ENCODE data around the gene CAP2.
A peak's percentile ranks its signal among the peaks of the same experiment; 100 is the strongest.

Gene CAP2

GRCh38 chr6:17392978-17393891 is at the start of gene CAP2:
Gene CAP2, plus strand, starts transcription at chr6:17393595. Its CDS starts 27,961 bp downstream, at chr6:17421556.
- TF ChIP-seq EZH2 (IDR thresholded peaks at IDR 0.05) (no peak), POLR2AphosphoS5 (IDR thresholded peaks at IDR 0.05; ENCODE audit: borderline replicate concordance, low read depth, low read length) (peak; percentile 54; the same call in 1 of the 2 replicates), FOXP2 (optimal IDR thresholded peaks at IDR 0.05; ENCODE audit: control extremely low read depth, extremely low read length, insufficient read depth) (no peak)
- Histone ChIP-seq H3K9me3 (ENCODE audit: low read depth, low read length) (0 out of 2 replicates have a peak, but pooled peaks cover 4% of the 10 kb centered on the region), H3K27ac (no peak within 1 kb of the TSS), H3K4me3 (peak within 1 kb of the TSS; percentile 95), H3K36me3 (ENCODE audit: insufficient read depth, low read length) (0 out of 2 replicates have a peak, but pooled peaks cover 6% of the 10 kb centered on the region), H3K9ac (ENCODE audit: insufficient read length) (peak within 1 kb of the TSS; percentile 68)
- no peak for DNase-seq (ENCODE audit: low read depth, low spot score)

GRCh38 chr6:17347012-17347411 is 46.4 kb upstream of the CAP2 start:
- no peak overlapping the region for H3K4me3 ChIP-seq
- no peak overlapping the region for H3K9ac ChIP-seq (ENCODE audit: insufficient read length)
- H3K36me3 ChIP-seq (ENCODE audit: insufficient read depth, low read length): no peaks in the 10 kb centered on the region
- no peaks in the 10 kb centered on the region for H3K9me3 ChIP-seq (ENCODE audit: low read depth, low read length)
- no peak for DNase-seq (ENCODE audit: low read depth, low spot score)
- no peak overlapping the region for H3K27ac ChIP-seq
- TF ChIP-seq POLR2AphosphoS5 (IDR thresholded peaks at IDR 0.05; ENCODE audit: borderline replicate concordance, low read depth, low read length): no peak
- TF ChIP-seq EZH2 (IDR thresholded peaks at IDR 0.05): no peak
- no peak for TF ChIP-seq FOXP2 (optimal IDR thresholded peaks at IDR 0.05; ENCODE audit: control extremely low read depth, extremely low read length, insufficient read depth)

GRCh38 chr6:17349427-17349826 is 44.0 kb upstream of the CAP2 start:
- no peak for TF ChIP-seq EZH2 (IDR thresholded peaks at IDR 0.05)
- TF ChIP-seq FOXP2 (optimal IDR thresholded peaks at IDR 0.05; ENCODE audit: control extremely low read depth, extremely low read length, insufficient read depth): no peak
- no peak for TF ChIP-seq POLR2AphosphoS5 (IDR thresholded peaks at IDR 0.05; ENCODE audit: borderline replicate concordance, low read depth, low read length)
- no peak for DNase-seq (ENCODE audit: low read depth, low spot score)
- no peaks in the 10 kb centered on the region for H3K36me3 ChIP-seq (ENCODE audit: insufficient read depth, low read length)
- H3K9ac ChIP-seq (ENCODE audit: insufficient read length): no peak overlapping the region
- H3K9me3 ChIP-seq (ENCODE audit: low read depth, low read length): no peaks in the 10 kb centered on the region
- no peak overlapping the region for H3K27ac ChIP-seq
- no peak overlapping the region for H3K4me3 ChIP-seq

- no peak for DNase-seq (ENCODE audit: low read depth, low spot score)
- Histone ChIP-seq H3K9ac (ENCODE audit: insufficient read length) (no peak overlapping the region), H3K4me3 (no peak overlapping the region), H3K36me3 (ENCODE audit: insufficient read depth, low read length) (no peaks in the 10 kb centered on the region), H3K9me3 (ENCODE audit: low read depth, low read length) (no peaks in the 10 kb centered on the region), H3K27ac (no peak overlapping the region)
- no peak for TF ChIP-seq EZH2 (IDR thresholded peaks at IDR 0.05)
Measured at GRCh38 chr6:17352302-17352701, 41.1 kb upstream of the CAP2 start.

- H3K9ac ChIP-seq (ENCODE audit: insufficient read length): no peak overlapping the region
- no peak for TF ChIP-seq POLR2AphosphoS5 (IDR thresholded peaks at IDR 0.05; ENCODE audit: borderline replicate concordance, low read depth, low read length)
- no peak for TF ChIP-seq FOXP2 (optimal IDR thresholded peaks at IDR 0.05; ENCODE audit: control extremely low read depth, extremely low read length, insufficient read depth)
- TF ChIP-seq EZH2 (IDR thresholded peaks at IDR 0.05): no peak
- H3K9me3 ChIP-seq (ENCODE audit: low read depth, low read length): no peaks in the 10 kb centered on the region
- H3K4me3 ChIP-seq: no peak overlapping the region
- H3K27ac ChIP-seq: no peak overlapping the region
- no peaks in the 10 kb centered on the region for H3K36me3 ChIP-seq (ENCODE audit: insufficient read depth, low read length)
- DNase-seq (ENCODE audit: low read depth, low spot score): no peak
Measured at GRCh38 chr6:17353440-17354175, 39.8 kb upstream of the CAP2 start.

GRCh38 chr6:17354700-17355403 is 38.5 kb upstream of the CAP2 start:
- H3K9me3 ChIP-seq (ENCODE audit: low read depth, low read length): no peaks in the 10 kb centered on the region
- no peak for DNase-seq (ENCODE audit: low read depth, low spot score)
- H3K27ac ChIP-seq: no peak overlapping the region
- no peak overlapping the region for H3K9ac ChIP-seq (ENCODE audit: insufficient read length)
- no peak overlapping the region for H3K4me3 ChIP-seq
- TF ChIP-seq POLR2AphosphoS5 (IDR thresholded peaks at IDR 0.05; ENCODE audit: borderline replicate concordance, low read depth, low read length): no peak
- TF ChIP-seq EZH2 (IDR thresholded peaks at IDR 0.05): no peak
- no peak for TF ChIP-seq FOXP2 (optimal IDR thresholded peaks at IDR 0.05; ENCODE audit: control extremely low read depth, extremely low read length, insufficient read depth)
- H3K36me3 ChIP-seq (ENCODE audit: insufficient read depth, low read length): no peaks in the 10 kb centered on the region

- Histone ChIP-seq H3K9ac (ENCODE audit: insufficient read length) (no peak overlapping the region), H3K36me3 (ENCODE audit: insufficient read depth, low read length) (no peaks in the 10 kb centered on the region), H3K4me3 (no peak overlapping the region), H3K9me3 (ENCODE audit: low read depth, low read length) (no peaks in the 10 kb centered on the region), H3K27ac (no peak overlapping the region)
- DNase-seq (ENCODE audit: low read depth, low spot score): no peak
- TF ChIP-seq EZH2 (IDR thresholded peaks at IDR 0.05) (no peak), FOXP2 (optimal IDR thresholded peaks at IDR 0.05; ENCODE audit: control extremely low read depth, extremely low read length, insufficient read depth) (no peak), POLR2AphosphoS5 (IDR thresholded peaks at IDR 0.05; ENCODE audit: borderline replicate concordance, low read depth, low read length) (no peak)
Measured at GRCh38 chr6:17355404-17355774, 38.0 kb upstream of the CAP2 start.

GRCh38 chr6:17358515-17358914 is 34.9 kb upstream of the CAP2 start:
- Histone ChIP-seq H3K9ac (ENCODE audit: insufficient read length) (no peak overlapping the region), H3K4me3 (no peak overlapping the region), H3K36me3 (ENCODE audit: insufficient read depth, low read length) (no peaks in the 10 kb centered on the region), H3K9me3 (ENCODE audit: low read depth, low read length) (no peaks in the 10 kb centered on the region), H3K27ac (no peak overlapping the region)
- no peak for TF ChIP-seq EZH2 (IDR thresholded peaks at IDR 0.05)
- no peak for TF ChIP-seq FOXP2 (optimal IDR thresholded peaks at IDR 0.05; ENCODE audit: control extremely low read depth, extremely low read length, insufficient read depth)
- no peak for TF ChIP-seq POLR2AphosphoS5 (IDR thresholded peaks at IDR 0.05; ENCODE audit: borderline replicate concordance, low read depth, low read length)
- no peak for DNase-seq (ENCODE audit: low read depth, low spot score)

All from SK-N-MC (cell line).